OCI-LY1 (cell line): ENCODE data around the gene CLDN15.

Source experiments
- H2AFZ ChIP-seq: fragments of 200-600 bp; sonication (generic), shearing (Covaris generic); 2 replicates; pipeline ENCODE4 v1.6.0; 2014; ENCODE audit warnings: antibody characterized with exemption, mild to moderate bottlenecking, low read length
- H3F3A ChIP-seq: fragments of 200-600 bp; sonication (generic), shearing (Covaris generic); 2 replicates; pipeline ENCODE4 v1.6.0; 2014; ENCODE audit warnings: mild to moderate bottlenecking, antibody characterized with exemption, low read length, moderate library complexity; ENCODE audit not compliant: insufficient read depth
- H3K27ac ChIP-seq: fragments of 200-600 bp; sonication (generic); 2 replicates; pipeline ENCODE4 v1.5.1; 2014; ENCODE audit warnings: low read length, mixed run types, mild to moderate bottlenecking, low read depth; ENCODE audit not compliant: poor library complexity, severe bottlenecking
- H3K27me3 ChIP-seq: fragments of 200-600 bp; sonication (generic); 2 replicates; pipeline ENCODE4 v1.6.0; 2014; ENCODE audit warnings: antibody characterized with exemption, mild to moderate bottlenecking, low read length, moderate library complexity; ENCODE audit not compliant: insufficient read depth
- H3K36me3 ChIP-seq: fragments of 200-600 bp; sonication (generic); 2 replicates; pipeline ENCODE4 v1.6.1; 2014; ENCODE audit warnings: mild to moderate bottlenecking, antibody characterized with exemption, low read length, moderate library complexity, mixed read lengths; ENCODE audit not compliant: insufficient read depth
- H3K4me1 ChIP-seq: fragments of 200-600 bp; sonication (generic); 2 replicates; pipeline ENCODE4 v1.5.1; 2014; ENCODE audit warnings: mild to moderate bottlenecking, low read length, moderate library complexity; ENCODE audit not compliant: insufficient read depth, severe bottlenecking
- H3K4me2 ChIP-seq: fragments of 200-600 bp; sonication (generic), shearing (Covaris generic); 2 replicates; pipeline ENCODE4 v1.6.1; 2014; ENCODE audit warnings: low read length
- H3K4me3 ChIP-seq: fragments of 200-600 bp; sonication (generic); 2 replicates; pipeline ENCODE4 v1.5.1; 2014; ENCODE audit warnings: low read length, low read depth, mild to moderate bottlenecking, mixed read lengths; ENCODE audit not compliant: poor library complexity, severe bottlenecking
- H3K79me2 ChIP-seq: fragments of 200-600 bp; shearing (Covaris generic); 2 replicates; pipeline ENCODE4 v1.6.1; 2016; ENCODE audit warnings: mixed run types, low read length, mixed read lengths; ENCODE audit not compliant: insufficient read depth
- H3K9ac ChIP-seq: fragments of 200-600 bp; sonication (generic), shearing (Covaris generic); 2 replicates; pipeline ENCODE4 v1.6.1; 2014; ENCODE audit warnings: mild to moderate bottlenecking, low read length, mixed read lengths
- H3K9me2 ChIP-seq: fragments of 200-600 bp; sonication (generic), shearing (Covaris generic); 2 replicates; pipeline ENCODE4 v1.6.1; 2014; ENCODE audit warnings: low read depth, mild to moderate bottlenecking, low read length, mixed read lengths
- H3K9me3 ChIP-seq: fragments of 200-600 bp; shearing (Covaris generic); 2 replicates; pipeline ENCODE4 v1.6.1; 2014; ENCODE audit warnings: low read length, mixed read lengths
- H4K20me1 ChIP-seq: fragments of 200-600 bp; sonication (generic), shearing (Covaris generic); 2 replicates; pipeline ENCODE4 v1.6.0; 2016; ENCODE audit warnings: mild to moderate bottlenecking, low read length; ENCODE audit not compliant: insufficient read depth
- EZH2 ChIP-seq: fragments of 200-600 bp; sonication (generic), shearing (Covaris generic); IDR thresholded peaks from 2 replicates; pipeline ENCODE4 v1.8.0; 2017; ENCODE audit warnings: borderline replicate concordance, mixed run types, mild to moderate bottlenecking, antibody characterized with exemption, low read length, moderate library complexity, mixed read lengths
- TF ChIP-seq, protein P1 (sequence below): fragments of 200-600 bp; sonication (generic), shearing (Covaris generic); IDR thresholded peaks from 2 replicates; pipeline ENCODE4 v1.5.1; 2017; ENCODE audit warnings: mild to moderate bottlenecking, antibody characterized with exemption, low read length, moderate library complexity, mixed read lengths

CLDN15 gene

DNA sequence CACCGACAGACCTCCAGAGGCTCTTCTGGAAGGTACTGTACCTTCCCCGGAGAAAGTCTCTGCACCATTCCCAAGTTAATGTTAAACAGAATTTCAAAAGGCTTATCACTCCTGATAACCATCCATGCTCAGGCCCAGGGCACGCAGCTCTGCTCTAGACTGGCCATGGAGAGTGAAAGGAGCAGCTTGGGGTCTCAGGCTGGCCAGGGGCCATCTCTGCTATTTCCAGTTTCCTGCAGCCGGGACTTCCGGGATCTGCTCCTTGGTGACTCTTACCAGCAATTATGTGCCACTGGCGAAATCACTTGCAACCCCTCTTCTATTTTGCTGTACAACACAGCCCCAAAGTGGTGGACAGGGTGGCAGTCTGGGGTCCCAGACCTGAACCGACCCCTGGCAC is 6.0 kb downstream of the CLDN15 start:
- Histone ChIP-seq H3K79me2 (no peaks in the 10 kb centered on the region), H3K36me3 (peaks cover 14% of the 10 kb centered on the region), H3K27me3 (no peaks in the 10 kb centered on the region), H3K27ac (no peak overlapping the region), H2AFZ (no peak overlapping the region), H3K4me1 (peaks cover 10% of the 10 kb centered on the region), H3K4me2 (no peak overlapping the region), H3K9me2 (no peaks in the 10 kb centered on the region), H4K20me1 (no peaks in the 10 kb centered on the region), H3K9ac (no peak overlapping the region), H3K9me3 (no peaks in the 10 kb centered on the region), H3F3A (no peaks in the 10 kb centered on the region), H3K4me3 (no peak overlapping the region)
- TF ChIP-seq, protein P1, sequence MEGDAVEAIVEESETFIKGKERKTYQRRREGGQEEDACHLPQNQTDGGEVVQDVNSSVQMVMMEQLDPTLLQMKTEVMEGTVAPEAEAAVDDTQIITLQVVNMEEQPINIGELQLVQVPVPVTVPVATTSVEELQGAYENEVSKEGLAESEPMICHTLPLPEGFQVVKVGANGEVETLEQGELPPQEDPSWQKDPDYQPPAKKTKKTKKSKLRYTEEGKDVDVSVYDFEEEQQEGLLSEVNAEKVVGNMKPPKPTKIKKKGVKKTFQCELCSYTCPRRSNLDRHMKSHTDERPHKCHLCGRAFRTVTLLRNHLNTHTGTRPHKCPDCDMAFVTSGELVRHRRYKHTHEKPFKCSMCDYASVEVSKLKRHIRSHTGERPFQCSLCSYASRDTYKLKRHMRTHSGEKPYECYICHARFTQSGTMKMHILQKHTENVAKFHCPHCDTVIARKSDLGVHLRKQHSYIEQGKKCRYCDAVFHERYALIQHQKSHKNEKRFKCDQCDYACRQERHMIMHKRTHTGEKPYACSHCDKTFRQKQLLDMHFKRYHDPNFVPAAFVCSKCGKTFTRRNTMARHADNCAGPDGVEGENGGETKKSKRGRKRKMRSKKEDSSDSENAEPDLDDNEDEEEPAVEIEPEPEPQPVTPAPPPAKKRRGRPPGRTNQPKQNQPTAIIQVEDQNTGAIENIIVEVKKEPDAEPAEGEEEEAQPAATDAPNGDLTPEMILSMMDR: no peak
- no peak for TF ChIP-seq EZH2

DNA sequence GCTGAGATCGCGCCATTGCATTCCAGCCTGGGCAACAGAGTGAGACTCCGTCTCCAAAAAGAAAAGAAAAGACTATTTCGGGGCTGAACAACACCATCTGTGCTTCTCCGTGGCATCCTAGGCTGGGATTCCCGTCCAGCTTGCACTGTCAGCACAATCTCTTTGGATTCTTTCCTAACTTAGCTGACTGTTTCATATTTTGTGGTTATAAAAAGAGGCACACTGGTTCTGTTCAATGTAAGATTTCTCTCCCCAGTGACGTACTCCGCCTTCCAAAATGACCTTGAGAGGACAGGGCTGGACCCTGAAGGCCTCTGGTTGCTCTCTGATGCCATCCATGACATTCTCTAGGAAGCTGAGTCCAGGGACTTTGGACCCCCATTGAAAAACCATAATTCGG is 10.9 kb downstream of the CLDN15 start:
- Histone ChIP-seq H3K79me2 (no peaks in the 10 kb centered on the region), H3K9me2 (no peaks in the 10 kb centered on the region), H2AFZ (no peak overlapping the region), H3K9ac (no peak overlapping the region), H3K9me3 (no peaks in the 10 kb centered on the region), H3K4me2 (no peak overlapping the region), H4K20me1 (no peaks in the 10 kb centered on the region), H3K27ac (no peak overlapping the region), H3K36me3 (peaks cover 48% of the 10 kb centered on the region), H3F3A (no peaks in the 10 kb centered on the region), H3K27me3 (no peaks in the 10 kb centered on the region), H3K4me1 (peaks cover 10% of the 10 kb centered on the region), H3K4me3 (no peak overlapping the region)
- TF ChIP-seq, protein P1: no peak
- no peak for TF ChIP-seq EZH2

DNA sequence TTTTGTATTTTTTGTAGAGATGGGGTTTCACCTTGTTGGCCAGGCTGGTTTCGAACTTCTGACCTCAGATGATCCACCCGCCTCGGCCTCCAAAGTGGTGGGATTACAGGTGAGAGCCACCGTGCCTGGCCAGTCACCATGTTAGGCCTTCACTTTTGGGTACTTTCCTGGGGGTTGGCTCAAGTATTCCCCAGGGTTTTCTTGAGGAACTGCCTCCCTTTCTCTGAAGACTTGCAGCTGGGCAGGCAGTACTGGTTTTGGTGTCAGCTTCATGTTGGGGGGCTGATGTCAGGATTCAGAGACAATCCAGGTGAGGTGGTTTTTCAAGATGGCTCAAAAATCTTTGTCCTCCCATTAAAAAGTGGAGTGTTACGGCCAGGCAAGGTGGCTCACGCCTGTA is 12.0 kb downstream of the CLDN15 start:
- H4K20me1 ChIP-seq: no peaks in the 10 kb centered on the region
- H3K36me3 ChIP-seq: peaks cover 44% of the 10 kb centered on the region
- no peak overlapping the region for H3K4me3 ChIP-seq
- no peaks in the 10 kb centered on the region for H3K9me3 ChIP-seq
- TF ChIP-seq EZH2: no peak
- TF ChIP-seq, protein P1: no peak
- H3K4me1 ChIP-seq: peaks cover 10% of the 10 kb centered on the region
- H3K9me2 ChIP-seq: no peaks in the 10 kb centered on the region
- no peak overlapping the region for H3K9ac ChIP-seq
- H3K4me2 ChIP-seq: no peak overlapping the region
- no peaks in the 10 kb centered on the region for H3K27me3 ChIP-seq
- H2AFZ ChIP-seq: no peak overlapping the region
- H3F3A ChIP-seq: no peaks in the 10 kb centered on the region
- H3K27ac ChIP-seq: no peak overlapping the region
- H3K79me2 ChIP-seq: no peaks in the 10 kb centered on the region
